ENCODE data around the gene UACA. TPM values are rescaled to one million over a fixed set of nuclear protein-coding genes. Genes with fewer than 3 reads are reported as not detected.
A peak's percentile ranks its signal among the peaks of the same experiment; 100 is the strongest.

UACA gene
- total and polyA plus RNA-seq, 2 donors from 2014 or later: 49.6 to 92.7 TPM

DNA sequence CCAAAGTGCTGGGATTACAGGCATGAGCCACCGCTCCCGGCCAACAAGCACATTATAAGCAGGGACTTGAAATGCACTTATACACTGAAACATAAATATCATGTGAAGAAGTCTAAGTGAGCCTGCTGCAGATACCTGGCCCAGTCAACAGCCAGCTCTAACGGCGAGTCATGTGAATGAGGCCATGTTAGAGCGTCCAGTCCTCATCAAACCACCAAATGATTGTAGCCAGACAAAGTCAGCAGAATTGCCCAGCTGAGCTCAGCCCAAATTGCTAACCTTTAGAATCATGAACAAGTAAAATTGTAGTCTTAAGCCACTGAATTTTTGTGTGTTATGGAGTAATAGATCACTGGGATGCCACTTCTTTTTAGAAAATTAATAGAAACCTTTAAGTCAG lies 37.8 kb upstream of the UACA start:
- TF ChIP-seq, protein P1, sequence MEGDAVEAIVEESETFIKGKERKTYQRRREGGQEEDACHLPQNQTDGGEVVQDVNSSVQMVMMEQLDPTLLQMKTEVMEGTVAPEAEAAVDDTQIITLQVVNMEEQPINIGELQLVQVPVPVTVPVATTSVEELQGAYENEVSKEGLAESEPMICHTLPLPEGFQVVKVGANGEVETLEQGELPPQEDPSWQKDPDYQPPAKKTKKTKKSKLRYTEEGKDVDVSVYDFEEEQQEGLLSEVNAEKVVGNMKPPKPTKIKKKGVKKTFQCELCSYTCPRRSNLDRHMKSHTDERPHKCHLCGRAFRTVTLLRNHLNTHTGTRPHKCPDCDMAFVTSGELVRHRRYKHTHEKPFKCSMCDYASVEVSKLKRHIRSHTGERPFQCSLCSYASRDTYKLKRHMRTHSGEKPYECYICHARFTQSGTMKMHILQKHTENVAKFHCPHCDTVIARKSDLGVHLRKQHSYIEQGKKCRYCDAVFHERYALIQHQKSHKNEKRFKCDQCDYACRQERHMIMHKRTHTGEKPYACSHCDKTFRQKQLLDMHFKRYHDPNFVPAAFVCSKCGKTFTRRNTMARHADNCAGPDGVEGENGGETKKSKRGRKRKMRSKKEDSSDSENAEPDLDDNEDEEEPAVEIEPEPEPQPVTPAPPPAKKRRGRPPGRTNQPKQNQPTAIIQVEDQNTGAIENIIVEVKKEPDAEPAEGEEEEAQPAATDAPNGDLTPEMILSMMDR (IDR thresholded peaks at IDR 0.05; ENCODE audit: borderline replicate concordance, extremely low read depth, insufficient read depth): no peak
- Histone ChIP-seq H3K36me3 (ENCODE audit: control insufficient read depth in 2 of 3, insufficient read depth in 3 of 3, low read length in 3 of 3) (no peaks in the 10 kb centered on the region), H3K9ac (ENCODE audit: low read length in 3 of 3) (no peak overlapping the region), H3K4me3 (ENCODE audit: low read length in 3 of 3) (no peak overlapping the region), H3K9me3 (ENCODE audit: control insufficient read depth in 2 of 3, insufficient read depth in 1 of 3, low read length in 3 of 3) (no peaks in the 10 kb centered on the region), H3K4me1 (ENCODE audit: control insufficient read depth in 2 of 3, insufficient read depth in 2 of 3, low read depth in 1 of 3, low read length in 3 of 3) (peaks cover 3 to 15% (median 7%) of the 10 kb centered on the region in 3 donors), H3K27me3 (ENCODE audit: control insufficient read depth, insufficient read depth, low read length) (no peaks in the 10 kb centered on the region), H3K27ac (ENCODE audit: low read depth in 2 of 2, low read length in 2 of 2) (no peak overlapping the region)
- FAIRE-seq (no peak), DNase-seq (no peak)
- intact Hi-C loops (cut with DNase I): no loop called here

DNA sequence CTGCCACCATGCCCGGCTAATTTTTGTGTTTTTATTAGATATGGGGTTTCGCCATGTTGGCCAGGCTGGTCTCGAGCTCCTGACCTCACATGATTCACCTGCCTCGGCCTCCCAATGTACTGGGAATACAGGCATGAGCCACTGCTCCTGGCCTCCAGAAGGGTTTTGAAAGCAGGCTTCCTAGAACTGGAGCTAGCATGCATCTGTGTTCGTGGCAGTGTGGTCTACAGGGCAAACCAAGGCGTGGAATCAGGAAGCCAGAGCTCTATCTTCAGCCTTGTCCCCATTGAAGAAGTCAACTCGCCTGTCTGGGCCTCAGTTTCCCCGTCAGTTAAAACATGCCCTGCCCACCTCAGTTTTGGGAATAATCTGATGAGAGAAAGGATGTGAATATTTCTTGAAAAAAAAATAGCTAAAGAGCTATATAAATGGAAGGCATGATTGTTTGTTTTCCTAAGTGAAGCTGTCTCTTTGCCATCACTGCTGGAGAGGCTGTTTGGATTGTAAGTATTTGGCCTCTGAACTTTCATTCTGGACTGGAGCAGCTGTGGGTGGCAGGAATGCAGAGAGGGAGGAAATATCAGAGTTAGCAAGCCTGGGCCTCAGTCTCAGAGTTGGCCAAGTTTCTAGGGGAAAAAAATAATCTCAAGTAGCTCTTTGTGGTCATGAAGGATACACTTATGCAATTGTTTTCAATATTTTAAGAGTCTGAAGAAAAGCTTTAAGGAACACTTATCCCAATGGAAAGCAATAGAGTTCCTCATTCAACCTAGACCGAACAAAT lies 36.5 kb upstream of the UACA start:
- H3K27ac ChIP-seq (ENCODE audit: low read depth in 2 of 2, low read length in 2 of 2): peak overlapping the region; percentile 23 to 63
- no peaks in the 10 kb centered on the region for H3K27me3 ChIP-seq (ENCODE audit: control insufficient read depth, insufficient read depth, low read length)

DNA sequence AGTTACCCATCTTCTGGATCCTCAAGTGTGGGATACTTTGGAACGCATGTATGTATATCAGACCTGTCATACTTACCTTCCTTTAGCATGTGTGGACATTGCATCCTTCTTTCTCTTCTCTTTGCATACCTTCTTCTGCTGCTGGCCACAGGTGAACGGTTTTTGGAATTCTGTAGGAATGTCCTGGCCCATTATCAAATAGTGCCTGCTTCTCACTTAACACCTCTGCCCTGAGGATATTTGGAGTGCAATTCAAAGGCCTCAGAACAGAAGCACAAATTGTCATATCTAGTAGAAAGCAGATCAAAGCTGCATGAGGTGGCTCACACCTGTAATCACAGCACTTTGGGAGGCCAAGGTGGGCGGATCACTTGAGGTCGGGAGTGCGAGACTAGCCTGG lies 34.1 kb upstream of the UACA start:
- peaks cover 3 to 15% (median 7%) of the 10 kb centered on the region in 3 donors for H3K4me1 ChIP-seq (ENCODE audit: control insufficient read depth in 2 of 3, insufficient read depth in 2 of 3, low read depth in 1 of 3, low read length in 3 of 3)
- H3K9ac ChIP-seq (ENCODE audit: low read length in 3 of 3): no peak overlapping the region
- H3K36me3 ChIP-seq (ENCODE audit: control insufficient read depth in 2 of 3, insufficient read depth in 3 of 3, low read length in 3 of 3): no peaks in the 10 kb centered on the region
- H3K9me3 ChIP-seq (ENCODE audit: control insufficient read depth in 2 of 3, insufficient read depth in 1 of 3, low read length in 3 of 3): no peaks in the 10 kb centered on the region
- H3K27ac ChIP-seq (ENCODE audit: low read depth in 2 of 2, low read length in 2 of 2): no peak overlapping the region
- no peak overlapping the region for H3K4me3 ChIP-seq (ENCODE audit: low read length in 3 of 3)
- no peak for FAIRE-seq
- DNase-seq: no peak
- intact Hi-C loops (cut with DNase I): no loop called here
- no peaks in the 10 kb centered on the region for H3K27me3 ChIP-seq (ENCODE audit: control insufficient read depth, insufficient read depth, low read length)
- TF ChIP-seq, protein P1 (IDR thresholded peaks at IDR 0.05; ENCODE audit: borderline replicate concordance, extremely low read depth, insufficient read depth): no peak

More for the DNA sequence above, 36.5 kb upstream of the UACA start:
- FAIRE-seq (peak; percentile 47), DNase-seq (peak in 3 of 5 donors; percentile 26 to 80 (median 58))
- no peak overlapping the region for H3K4me3 ChIP-seq (ENCODE audit: low read length in 3 of 3)
- TF ChIP-seq, protein P1 (IDR thresholded peaks at IDR 0.05; ENCODE audit: borderline replicate concordance, extremely low read depth, insufficient read depth): no peak
- H3K36me3 ChIP-seq (ENCODE audit: control insufficient read depth in 2 of 3, insufficient read depth in 3 of 3, low read length in 3 of 3): no peaks in the 10 kb centered on the region
- intact Hi-C loops (cut with DNase I): no loop called here
- H3K9me3 ChIP-seq (ENCODE audit: control insufficient read depth in 2 of 3, insufficient read depth in 1 of 3, low read length in 3 of 3): no peaks in the 10 kb centered on the region
- H3K9ac ChIP-seq (ENCODE audit: low read length in 3 of 3): no peak overlapping the region
- H3K4me1 ChIP-seq (ENCODE audit: control insufficient read depth in 2 of 3, insufficient read depth in 2 of 3, low read depth in 1 of 3, low read length in 3 of 3): peaks cover 3 to 15% (median 7%) of the 10 kb centered on the region in 3 donors
